NCI-H1105 treated with DMSO at 0.1 percent for 48 hours (cell line): Measurements from ENCODE around the gene RCN1.

ENCODE experiments used
- DNase-seq: peaks from one replicate; lab custom pipeline; 2025; lab: John Stamatoyannopoulos, UW

The RCN1 gene

GRCh38 chr11:32153747-32154146, 62.9 kb downstream of the RCN1 start:
- no peak for DNase-seq

GRCh38 chr11:32154275-32154674, 63.4 kb downstream of the RCN1 start:
- no peak for DNase-seq
